HG03575 (cell line): ENCODE data around the gene TSC22D1.

Experiments
- ATAC-seq: cut with Tn5 transposase; IDR thresholded peaks from one replicate; pipeline ENCODE4 v1.9.1; 2021; ENCODE audit not compliant: unreplicated experiment, insufficient number of reproducible peaks, low FRiP score; ENCODE audit errors: extremely low read depth

The TSC22D1 gene

GRCh38 chr13:44436589-44437337 lies 139.4 kb downstream of the TSC22D1 start:
- ATAC-seq: no peak

GRCh38 chr13:44435919-44436510 lies 140.1 kb downstream of the TSC22D1 start:
- no peak for ATAC-seq

GRCh38 chr13:44435142-44435918 lies 140.8 kb downstream of the TSC22D1 start:
- no peak for ATAC-seq

GRCh38 chr13:44434766-44435141 lies 141.4 kb downstream of the TSC22D1 start:
- no peak for ATAC-seq

- no peak for ATAC-seq
These were observed 142.0 kb downstream of the TSC22D1 start for GRCh38 chr13:44433863-44434765.

GRCh38 chr13:44432650-44433049 lies 143.5 kb downstream of the TSC22D1 start:
- no peak for ATAC-seq

- ATAC-seq: no peak
These were observed 145.0 kb downstream of the TSC22D1 start for GRCh38 chr13:44431150-44431549.

GRCh38 chr13:44429311-44429710 lies 146.8 kb downstream of the TSC22D1 start:
- ATAC-seq: no peak

- no peak for ATAC-seq
These were observed 149.7 kb downstream of the TSC22D1 start for GRCh38 chr13:44426461-44426860.

- ATAC-seq: no peak
These were observed 150.4 kb downstream of the TSC22D1 start for GRCh38 chr13:44425815-44426078.

GRCh38 chr13:44425041-44425814 lies 150.9 kb downstream of the TSC22D1 start:
- no peak for ATAC-seq

- no peak for ATAC-seq
These were observed 152.3 kb downstream of the TSC22D1 start for GRCh38 chr13:44423824-44424223.

GRCh38 chr13:44422755-44423643 lies 153.1 kb downstream of the TSC22D1 start:
- ATAC-seq: no peak

- ATAC-seq: no peak
These were observed 154.1 kb downstream of the TSC22D1 start for GRCh38 chr13:44421853-44422525.

GRCh38 chr13:44420376-44421220 lies 155.5 kb downstream of the TSC22D1 start:
- no peak for ATAC-seq

- no peak for ATAC-seq
These were observed 158.3 kb downstream of the TSC22D1 start for GRCh38 chr13:44417876-44418275.
